GM23338 (cell line): ENCODE results near the gene ZNF230. TPM values are rescaled to one million over a fixed set of nuclear protein-coding genes. Genes with fewer than 3 reads are reported as not detected.

ENCODE experiments used
- ATAC-seq: fragments of 200-7000 bp; cut with Tn5 transposase; 3 replicates; pipeline ENCODE4 v1.9.1; 2020
- DNase-seq: peaks from one replicate; pipeline ENCODE4 v3.0.0-alpha.2; 2015; ENCODE audit warnings: low spot score
- H2AFZ ChIP-seq: fragments of 200-600 bp; sonication (generic); 2 replicates; pipeline ENCODE4 v1.8.0; 2016; ENCODE audit warnings: antibody characterized with exemption, mild to moderate bottlenecking, moderate library complexity
- H3F3A ChIP-seq: fragments of 200-600 bp; sonication (generic); replicated peaks from 2 replicates; pipeline ENCODE4 v1.8.0; 2017; ENCODE audit warnings: antibody characterized with exemption, mixed run types, low read depth
- H3K27ac ChIP-seq: fragments of 200-600 bp; sonication (generic); 2 replicates; pipeline ENCODE4 v1.6.1; 2016; ENCODE audit warnings: low read depth
- H3K27me3 ChIP-seq: fragments of 200-600 bp; sonication (generic); 2 replicates; pipeline ENCODE4 v1.8.0; 2016; ENCODE audit warnings: mild to moderate bottlenecking, mixed run types, moderate library complexity; ENCODE audit not compliant: insufficient read depth
- H3K36me3 ChIP-seq: fragments of 200-600 bp; sonication (generic); 2 replicates; pipeline ENCODE4 v1.8.0; 2016; ENCODE audit warnings: mild to moderate bottlenecking; ENCODE audit not compliant: insufficient read depth
- H3K4me1 ChIP-seq: fragments of 200-600 bp; sonication (generic); 2 replicates; pipeline ENCODE4 v1.8.0; 2016; ENCODE audit warnings: mild to moderate bottlenecking, moderate library complexity; ENCODE audit not compliant: insufficient read depth
- H3K4me2 ChIP-seq: fragments of 200-600 bp; sonication (generic); 2 replicates; pipeline ENCODE4 v1.7.1; 2017; ENCODE audit warnings: mixed run types
- H3K4me3 ChIP-seq: fragments of 200-600 bp; sonication (generic); 2 replicates; pipeline ENCODE4 v1.6.1; 2016; ENCODE audit warnings: mixed run types
- H3K79me2 ChIP-seq: fragments of 200-600 bp; sonication (generic); replicated peaks from 2 replicates; pipeline ENCODE4 v1.8.0; 2017; ENCODE audit warnings: mild to moderate bottlenecking; ENCODE audit not compliant: insufficient read depth
- H3K9me2 ChIP-seq: fragments of 200-600 bp; sonication (generic); 2 replicates; pipeline ENCODE4 v1.8.0; 2017; ENCODE audit not compliant: insufficient read depth
- H4K20me1 ChIP-seq: fragments of 200-600 bp; sonication (generic); replicated peaks from 2 replicates; pipeline ENCODE4 v1.8.0; 2017; ENCODE audit warnings: mild to moderate bottlenecking; ENCODE audit not compliant: insufficient read depth
- H3K27ac Mint-ChIP-seq: 2 replicates; pipeline ENCODE4 v1.8.0; 2020; ENCODE audit warnings: inconsistent platforms, mild to moderate bottlenecking, moderate library complexity, mixed read lengths
- H3K27me3 Mint-ChIP-seq: 3 replicates; pipeline ENCODE4 v1.8.0; 2022; ENCODE audit warnings: low read depth, mild to moderate bottlenecking, moderate library complexity, mixed read lengths, inconsistent platforms; ENCODE audit not compliant: insufficient read depth, poor library complexity
- H3K36me3 Mint-ChIP-seq: 3 replicates; pipeline ENCODE4 v1.8.0; 2021; ENCODE audit warnings: low read depth, mild to moderate bottlenecking, inconsistent platforms, moderate library complexity, mixed read lengths
- H3K4me1 Mint-ChIP-seq: 3 replicates; pipeline ENCODE4 v1.8.0; 2020; ENCODE audit warnings: mild to moderate bottlenecking, inconsistent platforms, mixed read lengths
- H3K4me3 Mint-ChIP-seq: 3 replicates; pipeline ENCODE4 v1.8.0; 2021; ENCODE audit warnings: moderate library complexity, mild to moderate bottlenecking, inconsistent platforms, mixed read lengths
- H3K9me3 Mint-ChIP-seq: 3 replicates; pipeline ENCODE4 v1.8.0; 2020; ENCODE audit warnings: moderate library complexity, mild to moderate bottlenecking, inconsistent platforms, mixed read lengths
- CREB1 ChIP-seq: fragments of 250-450 bp; sonication (Bioruptor Pico); IDR thresholded peaks from 2 replicates; pipeline ENCODE4 v1.5.0; 2020; ENCODE audit warnings: low read depth, mild to moderate bottlenecking, moderate library complexity
- CTCF ChIP-seq, 2 experiments: fragments of 200-600 bp in 1 of 2; sonication (generic) in 1 of 2; conservative IDR thresholded peaks; 2 replicates each; pipeline versions ENCODE4 v1.5.1 to v1.6.1; 2016 to 2017; ENCODE audit warnings: antibody characterized with exemption in 2 of 2, low read depth in 2 of 2, mild to moderate bottlenecking in 2 of 2, moderate library complexity in 1 of 2
- ETS1 ChIP-seq: IDR thresholded peaks from 2 replicates; pipeline ENCODE4 v1.6.1; 2016; ENCODE audit warnings: antibody characterized with exemption
- EZH2 ChIP-seq: fragments of 200-600 bp; sonication (generic); IDR thresholded peaks from one replicate; pipeline ENCODE4 v1.8.0; 2017; ENCODE audit warnings: antibody characterized with exemption, mild to moderate bottlenecking, low read depth; ENCODE audit not compliant: unreplicated experiment
- EZH2phosphoT487 ChIP-seq: fragments of 200-600 bp; sonication (generic); IDR thresholded peaks from one replicate; pipeline ENCODE4 v1.8.1; 2018; ENCODE audit warnings: antibody characterized with exemption; ENCODE audit not compliant: unreplicated experiment
- JUNB ChIP-seq: IDR thresholded peaks from one replicate; pipeline ENCODE4 v1.6.1; 2016; ENCODE audit warnings: antibody characterized with exemption; ENCODE audit not compliant: unreplicated experiment
- NANOG ChIP-seq: IDR thresholded peaks from 2 replicates; pipeline ENCODE4 v1.6.1; 2016; ENCODE audit warnings: antibody characterized with exemption, borderline replicate concordance
- POLR2AphosphoS5 ChIP-seq: IDR thresholded peaks from 2 replicates; pipeline ENCODE4 v1.6.1; 2016; ENCODE audit warnings: antibody characterized with exemption, low read depth
- STAT1 ChIP-seq: IDR thresholded peaks from one replicate; pipeline ENCODE4 v1.6.1; 2016; ENCODE audit warnings: antibody characterized with exemption; ENCODE audit not compliant: unreplicated experiment
- ZNF114 ChIP-seq: fragments of 250-450 bp; sonication (Bioruptor Pico); IDR thresholded peaks from 2 replicates; pipeline ENCODE4 v1.5.0; 2020; ENCODE audit warnings: mild to moderate bottlenecking, moderate library complexity
- ZNF331 ChIP-seq: fragments of 250-450 bp; sonication (Bioruptor Pico); IDR thresholded peaks from 2 replicates; pipeline ENCODE4 v1.5.0; 2020; ENCODE audit warnings: low read depth, mild to moderate bottlenecking, moderate library complexity
- ZNF462 ChIP-seq: fragments of 250-450 bp; sonication (Bioruptor Pico); IDR thresholded peaks from 2 replicates; pipeline ENCODE4 v1.5.0; 2020; ENCODE audit warnings: mild to moderate bottlenecking, moderate library complexity
- polyA plus RNA-seq: library from polyadenylated mRNA; unstranded; fragments of >200 nt; fragmentation: Nextera tagmentation; extraction: Ambion mirVana; gene quantifications from 2 replicates; pipeline ENCODE4 v1.2.1, GENCODE V29; 2016
- total RNA-seq: library from RNA; depleted of rRNA; stranded (reverse); fragments of >200 nt; shearing (Covaris generic); gene quantifications from 2 replicates; pipeline ENCODE4 v1.2.3, GENCODE V29; 2014
- TF ChIP-seq, protein P1 (sequence below): IDR thresholded peaks from one replicate; pipeline ENCODE4 v1.6.1; 2018; ENCODE audit warnings: antibody characterized with exemption; ENCODE audit not compliant: unreplicated experiment

ZNF230 gene
- total and polyA plus RNA-seq, 2 experiments from 2014 or later, result 1.8 to 2.2 TPM

- Histone ChIP-seq H2AFZ (no peak overlapping the region), H4K20me1 (no peaks in the 10 kb centered on the region), H3K9me2 (peaks cover 17% of the 10 kb centered on the region), H3K36me3 (peaks cover 25% of the 10 kb centered on the region), H3K4me1 (no peaks in the 10 kb centered on the region), H3K27me3 (no peaks in the 10 kb centered on the region), H3K4me2 (no peak overlapping the region), H3K4me3 (no peak overlapping the region), H3K79me2 (0 out of 2 replicates have a peak, but pooled peaks cover 8% of the 10 kb centered on the region), H3F3A (no peaks in the 10 kb centered on the region), H3K27ac (no peak overlapping the region)
- Mint-ChIP-seq H3K4me3 (no peak overlapping the region), H3K27ac (no peak overlapping the region), H3K9me3 (peaks cover 34% of the 10 kb centered on the region), H3K36me3 (peaks cover 42% of the 10 kb centered on the region), H3K4me1 (peaks cover 9% of the 10 kb centered on the region), H3K27me3 (peaks cover 12% of the 10 kb centered on the region)
- no peak for ATAC-seq
- DNase-seq, result no peak
- no peak for TF ChIP-seq STAT1
- TF ChIP-seq JUNB, result no peak
- no peak for TF ChIP-seq ETS1
- TF ChIP-seq ZNF462 (CRISPR knock-in tag), result no peak
- TF ChIP-seq CREB1, result no peak
- TF ChIP-seq CTCF (conservative IDR thresholded peaks at IDR 0.05; ENCODE audit: low read depth in 2 of 2), result no peak
- TF ChIP-seq EZH2phosphoT487, result no peak
- TF ChIP-seq NANOG, result no peak
- TF ChIP-seq ZNF114 (CRISPR knock-in tag), result no peak
- TF ChIP-seq POLR2AphosphoS5, result no peak
- no peak for TF ChIP-seq EZH2
- no peak for TF ChIP-seq ZNF331 (CRISPR knock-in tag)
- TF ChIP-seq, protein P1, sequence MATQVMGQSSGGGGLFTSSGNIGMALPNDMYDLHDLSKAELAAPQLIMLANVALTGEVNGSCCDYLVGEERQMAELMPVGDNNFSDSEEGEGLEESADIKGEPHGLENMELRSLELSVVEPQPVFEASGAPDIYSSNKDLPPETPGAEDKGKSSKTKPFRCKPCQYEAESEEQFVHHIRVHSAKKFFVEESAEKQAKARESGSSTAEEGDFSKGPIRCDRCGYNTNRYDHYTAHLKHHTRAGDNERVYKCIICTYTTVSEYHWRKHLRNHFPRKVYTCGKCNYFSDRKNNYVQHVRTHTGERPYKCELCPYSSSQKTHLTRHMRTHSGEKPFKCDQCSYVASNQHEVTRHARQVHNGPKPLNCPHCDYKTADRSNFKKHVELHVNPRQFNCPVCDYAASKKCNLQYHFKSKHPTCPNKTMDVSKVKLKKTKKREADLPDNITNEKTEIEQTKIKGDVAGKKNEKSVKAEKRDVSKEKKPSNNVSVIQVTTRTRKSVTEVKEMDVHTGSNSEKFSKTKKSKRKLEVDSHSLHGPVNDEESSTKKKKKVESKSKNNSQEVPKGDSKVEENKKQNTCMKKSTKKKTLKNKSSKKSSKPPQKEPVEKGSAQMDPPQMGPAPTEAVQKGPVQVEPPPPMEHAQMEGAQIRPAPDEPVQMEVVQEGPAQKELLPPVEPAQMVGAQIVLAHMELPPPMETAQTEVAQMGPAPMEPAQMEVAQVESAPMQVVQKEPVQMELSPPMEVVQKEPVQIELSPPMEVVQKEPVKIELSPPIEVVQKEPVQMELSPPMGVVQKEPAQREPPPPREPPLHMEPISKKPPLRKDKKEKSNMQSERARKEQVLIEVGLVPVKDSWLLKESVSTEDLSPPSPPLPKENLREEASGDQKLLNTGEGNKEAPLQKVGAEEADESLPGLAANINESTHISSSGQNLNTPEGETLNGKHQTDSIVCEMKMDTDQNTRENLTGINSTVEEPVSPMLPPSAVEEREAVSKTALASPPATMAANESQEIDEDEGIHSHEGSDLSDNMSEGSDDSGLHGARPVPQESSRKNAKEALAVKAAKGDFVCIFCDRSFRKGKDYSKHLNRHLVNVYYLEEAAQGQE, result no peak
Observed at GRCh38 chr19:44005973-44006372, 3.2 kb downstream of the ZNF230 start.
